ENCODE data around the gene ZNF780B.
"Not testable (repeated sequence)": the region's sequence is repeated elsewhere in the genome, so short reads cannot be mapped to it uniquely, and the experiment has no call there.

Gene ZNF780B

DNA sequence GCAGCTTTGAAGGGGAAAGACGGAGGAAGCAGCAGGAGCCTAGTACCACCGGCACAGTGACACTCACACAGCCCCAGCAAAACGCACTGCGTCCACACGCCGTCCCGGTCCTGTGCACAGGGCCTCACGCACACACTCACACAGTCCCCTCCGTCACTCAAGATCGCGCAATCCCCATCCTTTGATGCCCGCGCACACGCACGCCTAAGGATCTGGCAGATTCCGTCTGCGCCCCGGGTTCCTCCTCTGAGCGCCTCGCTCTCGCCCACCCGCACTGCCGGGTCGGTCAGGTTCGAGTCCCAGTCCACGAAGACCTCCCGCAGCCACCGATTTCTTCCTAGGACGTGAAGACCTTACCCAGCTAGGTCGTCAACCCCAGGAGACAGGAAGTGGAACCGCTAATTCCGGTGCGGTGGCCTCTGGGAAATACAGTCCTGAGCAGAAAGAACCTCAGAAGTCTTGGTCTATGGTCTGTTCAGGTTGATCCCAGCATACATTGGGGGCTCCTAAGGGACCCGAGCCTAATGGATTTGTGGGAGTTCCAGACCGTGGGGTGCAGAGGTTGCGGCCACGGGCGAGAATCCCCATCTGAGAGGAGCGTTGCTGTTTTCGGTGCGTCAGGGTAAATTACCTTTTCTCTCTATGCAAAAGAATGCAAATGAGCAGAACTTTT lies at the start of gene ZNF780B:
Gene ZNF780B (minus strand): TSS at position 400 of the 673 bp plus-strand sequence. CDS start 5,899 bp downstream, outside the sequence.
- FAIRE-seq, result no peak

DNA sequence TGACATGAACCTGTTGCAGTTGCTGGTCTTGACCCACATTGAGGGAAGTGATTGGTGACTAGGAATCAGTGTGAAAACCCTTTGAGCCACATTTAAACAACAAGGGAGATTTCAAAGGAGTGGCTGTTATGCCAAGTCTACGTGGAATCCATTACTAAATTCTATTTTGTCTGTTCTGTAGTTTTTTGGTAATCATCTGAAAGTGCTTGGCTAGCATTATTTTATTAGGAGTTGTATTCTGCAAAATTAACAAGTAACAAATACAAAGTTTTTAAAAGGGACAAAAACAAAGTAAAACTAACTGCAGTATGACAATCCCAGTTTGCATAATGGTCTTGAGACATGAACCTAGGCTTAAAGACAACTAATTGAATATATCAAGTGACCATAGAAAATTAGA lies 48.7 kb upstream of the ZNF780B start:
- FAIRE-seq, result no peak

DNA sequence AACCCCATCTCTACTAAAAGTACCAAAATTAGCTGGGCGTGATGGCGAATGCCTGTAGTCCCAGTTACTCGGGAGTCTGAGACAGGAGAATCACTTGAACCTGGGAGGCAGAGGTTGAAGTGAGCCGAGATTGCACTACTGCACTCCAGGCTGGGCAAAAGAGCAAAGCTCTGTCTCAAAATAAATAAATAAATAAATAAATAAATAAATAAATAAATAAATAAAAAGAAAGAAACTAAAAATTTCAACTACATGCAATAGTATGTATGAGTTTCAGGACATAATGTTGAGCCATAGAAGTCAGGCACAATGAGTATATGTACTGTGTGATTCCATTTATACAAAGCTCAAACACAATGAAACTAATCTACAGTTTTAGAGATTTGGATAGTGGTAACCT lies 47.6 kb upstream of the ZNF780B start:
- no peak for FAIRE-seq

DNA sequence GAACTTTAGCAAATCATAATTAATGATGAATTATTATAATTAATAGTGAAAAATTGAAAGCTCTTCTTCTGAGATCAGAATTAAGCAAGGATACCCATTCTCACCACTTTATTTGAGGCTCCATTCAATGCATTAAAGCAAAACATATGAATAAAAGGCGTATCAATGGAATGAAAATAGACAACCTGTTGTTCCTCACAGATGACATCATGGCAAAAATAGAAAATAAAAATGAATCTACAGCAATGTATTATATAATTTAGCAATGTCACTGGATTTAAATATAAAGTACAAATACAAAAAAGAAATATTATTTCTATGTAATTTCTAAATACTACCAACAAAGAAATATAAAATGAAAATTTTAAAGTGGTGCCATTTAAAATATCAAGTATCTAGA lies 45.8 kb upstream of the ZNF780B start:
- FAIRE-seq, result no peak

DNA sequence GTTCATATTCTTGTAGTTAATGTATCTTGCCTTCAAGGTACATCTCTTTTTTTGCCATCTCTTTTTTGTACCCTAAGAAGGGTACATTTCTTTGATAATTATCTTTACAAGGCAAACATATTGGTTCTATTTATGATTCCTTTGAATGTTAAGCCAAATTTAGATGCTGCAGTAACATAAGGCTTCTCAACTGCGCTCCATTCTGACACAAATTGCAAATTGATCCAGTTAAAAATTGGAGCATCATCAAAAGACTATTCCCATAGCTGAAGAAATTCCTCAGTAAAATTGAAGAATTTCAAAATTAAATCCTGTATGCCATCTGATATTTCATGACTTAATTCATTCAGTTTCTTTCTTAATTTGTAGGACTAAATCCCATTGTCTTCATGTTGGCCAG lies 37.4 kb upstream of the ZNF780B start:
- no peak for FAIRE-seq

DNA sequence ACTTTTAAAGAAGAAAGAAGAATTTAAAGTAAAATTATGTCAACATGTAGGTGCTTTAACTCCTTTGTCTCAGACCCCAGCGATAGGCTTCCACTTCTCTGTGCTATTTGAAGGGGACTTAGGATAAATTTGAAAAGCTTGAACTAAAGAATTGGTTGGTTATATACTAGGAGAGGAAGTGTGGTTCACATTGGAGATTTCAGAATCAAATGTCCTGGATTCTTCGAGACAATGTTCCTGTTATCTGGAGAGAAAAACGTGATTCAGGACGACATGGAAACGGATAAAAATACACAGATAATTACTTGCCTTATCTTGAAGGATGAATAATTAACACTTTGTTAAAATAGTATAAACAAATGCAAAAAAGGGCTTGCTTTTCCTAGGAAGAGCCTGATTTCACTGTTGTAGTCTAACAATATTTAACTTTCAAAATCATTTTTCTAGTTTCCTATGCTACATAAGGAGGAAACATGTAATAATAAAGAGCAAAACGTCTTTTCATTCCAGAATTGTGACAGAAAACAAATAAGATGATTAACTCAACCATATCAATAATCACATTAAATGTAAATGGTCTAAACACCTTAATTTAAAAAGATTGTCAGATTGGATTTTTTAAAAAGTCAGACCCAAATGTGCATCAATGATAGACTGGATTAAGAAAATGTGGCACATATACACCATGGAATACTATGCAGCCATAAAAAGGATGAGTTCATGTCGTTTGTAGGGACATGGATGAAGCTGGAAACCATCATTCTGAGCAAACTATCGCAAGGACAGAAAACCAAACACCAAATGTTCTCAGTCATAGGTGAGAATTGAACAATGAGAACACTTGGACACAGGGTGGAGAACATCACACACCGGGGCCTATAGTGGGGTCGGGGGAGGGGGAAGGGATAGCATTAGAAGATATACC lies 35.4 kb upstream of the ZNF780B start:
- FAIRE-seq, result no peak

DNA sequence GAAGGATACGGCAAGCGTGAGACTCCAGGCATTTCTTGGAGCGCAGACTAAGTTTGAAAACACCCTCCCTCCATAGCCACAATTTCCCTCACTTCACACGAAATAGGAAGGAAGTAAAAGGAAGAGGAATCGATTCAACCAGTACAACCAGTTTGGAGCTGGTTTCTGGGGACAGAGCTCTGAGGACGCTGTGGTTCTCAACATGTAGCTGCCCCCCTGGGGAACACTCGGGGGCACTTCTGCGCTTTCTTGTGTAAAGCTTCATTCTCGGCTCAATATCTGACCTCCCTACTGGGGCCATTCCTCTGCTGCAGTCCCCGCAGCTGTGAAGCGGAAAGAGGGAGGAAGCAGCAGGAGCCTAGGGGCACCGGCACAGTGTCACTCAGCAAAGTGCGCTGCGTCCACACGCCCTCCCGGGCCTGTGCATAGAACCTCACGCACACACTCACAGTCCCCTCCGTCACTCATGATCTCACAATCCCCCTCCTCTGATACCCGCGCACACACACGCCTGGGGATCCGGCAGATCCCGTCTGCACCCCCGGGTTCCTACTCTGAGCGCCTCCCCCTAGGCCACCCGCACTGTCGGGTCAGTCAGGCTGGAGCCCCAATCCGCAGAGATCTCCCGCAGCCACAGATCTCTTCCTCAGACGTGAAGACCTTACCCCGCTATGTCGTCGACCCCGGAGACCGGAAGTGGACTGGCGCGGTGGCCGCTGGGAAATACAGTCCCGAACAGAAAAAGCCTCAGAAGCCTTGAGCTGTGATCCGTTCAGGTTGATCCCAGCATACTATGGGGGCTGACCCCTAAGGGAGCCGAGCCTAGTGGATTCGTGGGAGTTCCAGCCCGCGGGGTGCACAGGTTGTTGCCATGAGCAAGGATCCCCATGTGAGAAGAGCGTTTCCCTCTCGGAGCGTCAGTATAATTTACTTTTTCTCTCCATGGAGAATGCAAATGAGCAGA lies 34.5 kb upstream of the ZNF780B start, which contains the start of gene ZNF780A:
Gene ZNF780A (minus strand): TSS at position 703 of the 964 bp plus-strand sequence. CDS start 6,190 bp downstream, outside the sequence.
- FAIRE-seq, result no peak

DNA sequence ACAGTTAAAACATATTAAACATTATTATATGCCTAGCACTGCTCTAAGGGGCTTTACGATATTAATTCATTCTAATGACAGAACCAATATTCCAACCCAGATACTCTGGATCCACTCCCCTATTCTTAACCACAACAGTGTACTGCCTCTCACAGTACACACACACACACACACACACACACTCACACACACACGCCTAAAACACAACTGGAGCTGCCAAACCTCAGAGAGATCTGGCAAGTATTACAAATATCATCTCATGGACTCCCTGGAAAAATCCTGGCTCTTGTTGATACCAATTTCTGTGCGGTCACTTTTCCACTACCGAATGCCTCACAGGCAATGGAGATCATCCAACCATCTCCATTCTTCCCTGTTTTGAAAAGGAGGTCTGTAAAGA lies 33.4 kb upstream of the ZNF780B start:
- FAIRE-seq, result no peak

DNA sequence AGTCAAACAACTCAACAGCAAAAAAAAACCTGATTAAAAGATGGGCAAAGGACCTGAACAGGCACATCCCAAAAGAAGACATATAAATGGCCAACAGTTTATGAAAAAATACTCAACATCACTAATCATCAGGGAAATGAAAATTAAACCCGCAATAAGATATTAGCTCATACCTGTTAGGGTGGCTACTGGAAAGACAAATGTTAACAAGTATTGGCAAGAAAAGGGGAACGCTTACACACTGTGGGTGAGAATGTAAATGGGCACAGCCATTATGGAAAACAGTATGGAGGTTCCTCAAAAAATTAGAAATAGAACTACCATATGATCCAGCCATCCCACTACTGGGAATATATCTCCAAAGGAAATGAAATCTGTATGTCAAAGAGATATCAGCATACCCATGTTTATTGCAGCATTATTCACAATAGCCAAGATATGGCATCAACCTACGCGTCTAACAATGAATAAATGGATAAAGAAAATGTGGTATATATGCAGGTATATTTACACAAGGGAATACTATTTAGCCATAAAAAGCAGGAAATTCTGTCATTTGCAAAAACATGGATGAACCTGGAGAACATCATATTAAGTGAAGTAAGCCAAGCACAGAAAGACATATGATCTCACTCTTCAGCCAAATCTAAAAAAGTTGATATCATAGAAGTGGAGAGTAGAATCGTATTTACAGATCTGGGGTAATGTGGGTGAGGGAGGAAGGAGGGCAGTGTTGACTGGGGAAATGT lies 32.4 kb upstream of the ZNF780B start:
- no peak for FAIRE-seq

DNA sequence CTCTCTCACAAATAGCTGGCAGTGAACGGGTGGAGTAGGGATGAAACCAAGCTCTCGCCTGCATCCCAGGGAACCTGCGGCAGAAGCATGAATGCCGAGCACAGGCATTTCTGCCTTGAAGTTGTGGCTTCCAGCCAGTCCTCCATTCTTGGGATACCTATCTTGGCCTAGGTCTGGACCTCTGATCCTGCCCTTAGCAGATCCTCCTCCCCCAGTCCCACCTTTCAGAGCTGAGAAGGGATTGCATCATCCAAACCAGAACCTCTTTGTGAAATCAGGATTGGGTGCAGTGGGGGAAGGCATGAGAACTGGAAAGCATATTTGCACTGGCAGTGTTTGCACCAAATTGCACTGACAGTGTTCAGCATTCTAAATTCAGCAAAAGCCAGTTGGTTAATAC lies 28.9 kb upstream of the ZNF780B start:
- no peak for FAIRE-seq

DNA sequence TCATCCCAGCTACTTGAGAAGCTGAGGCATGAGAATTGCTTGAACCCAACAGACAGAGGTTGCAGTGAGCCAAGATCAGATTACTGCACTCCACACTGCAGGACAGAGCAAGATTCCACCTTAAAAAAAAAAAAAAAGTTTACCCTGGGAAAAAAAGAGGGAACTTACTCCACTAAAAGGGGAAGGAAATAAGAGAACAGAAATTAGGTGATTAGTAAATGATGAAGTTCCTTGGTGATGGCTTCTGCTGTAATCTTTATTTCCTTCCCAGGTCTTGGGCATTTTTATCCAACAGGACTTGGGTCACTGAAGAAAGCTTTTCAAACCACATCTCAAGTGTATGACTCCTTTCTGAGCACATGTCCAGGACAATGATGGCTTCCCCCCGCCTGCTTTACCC lies 25.4 kb upstream of the ZNF780B start:
- no peak for FAIRE-seq

DNA sequence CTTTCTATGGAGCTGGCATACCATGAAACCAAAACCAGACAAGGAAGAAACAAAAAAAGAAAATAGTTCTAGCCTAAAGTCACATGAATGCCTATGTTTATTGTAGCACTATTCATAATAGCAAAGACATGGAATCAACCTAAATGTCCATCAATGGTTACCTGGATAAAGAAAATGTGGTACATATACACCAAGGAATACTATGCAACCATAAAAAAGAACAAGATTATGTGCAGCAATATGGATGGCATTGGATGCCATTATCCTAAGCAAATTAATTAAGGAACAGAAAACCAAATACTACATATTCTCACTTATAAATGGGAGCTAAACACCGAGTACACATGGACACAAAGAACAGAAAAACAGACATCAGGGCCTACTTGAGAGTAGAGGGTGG lies 24.3 kb upstream of the ZNF780B start:
- no peak for FAIRE-seq

DNA sequence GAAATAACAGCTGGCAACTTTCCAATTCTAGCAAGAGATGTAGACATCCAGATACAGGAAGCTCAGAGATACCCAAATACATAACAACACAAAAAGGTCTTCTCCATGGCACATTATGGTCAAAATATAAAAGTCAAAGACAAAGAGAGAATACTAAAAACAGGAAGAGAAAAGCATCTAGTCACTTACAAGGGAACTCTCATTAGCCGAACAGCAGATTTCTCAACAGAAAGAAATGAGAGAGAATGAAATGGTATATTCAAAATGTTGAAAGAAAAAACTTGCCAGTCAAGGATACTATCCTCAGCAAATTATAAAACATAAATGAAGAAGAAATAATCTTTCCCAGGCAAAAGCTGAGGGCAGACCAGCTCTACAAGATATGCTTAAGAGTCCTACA lies 22.3 kb upstream of the ZNF780B start:
- no peak for FAIRE-seq

DNA sequence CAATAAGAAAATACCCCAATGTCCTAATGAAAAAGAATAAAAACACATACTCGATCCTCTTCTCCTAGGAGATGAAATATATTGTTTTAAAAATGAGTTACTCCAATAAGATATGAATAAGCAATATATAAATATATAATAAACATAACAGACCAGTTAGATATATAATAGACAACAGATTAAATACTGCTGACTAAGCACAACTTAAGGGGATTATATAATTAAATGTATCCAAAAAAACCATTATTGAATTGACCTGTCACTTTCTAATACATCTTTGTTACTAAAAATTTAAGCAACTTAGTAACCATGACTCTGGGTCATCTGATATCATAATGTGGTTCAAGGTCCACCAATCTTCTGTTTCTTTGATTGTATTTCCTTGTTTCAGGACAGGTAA lies 14.0 kb upstream of the ZNF780B start:
- FAIRE-seq, result no peak

DNA sequence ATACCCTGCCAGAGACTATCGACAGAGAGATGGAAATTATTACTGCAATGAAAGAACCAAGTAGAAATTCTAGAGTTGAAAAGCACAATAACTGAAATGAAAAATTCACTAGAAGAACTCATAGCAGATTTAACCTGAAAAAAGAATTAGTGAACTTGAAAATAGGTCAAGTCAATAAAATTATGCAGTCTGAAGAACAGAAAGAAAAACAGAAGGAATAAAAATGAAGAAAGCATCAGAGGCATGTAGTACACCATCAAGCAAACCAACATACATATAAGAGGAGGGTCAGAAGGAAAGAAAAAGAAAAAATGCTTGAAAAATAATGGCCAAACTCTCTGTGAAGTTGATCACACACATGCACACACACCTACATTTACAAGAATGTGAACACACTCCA lies 3.6 kb upstream of the ZNF780B start:
- no peak for FAIRE-seq

DNA sequence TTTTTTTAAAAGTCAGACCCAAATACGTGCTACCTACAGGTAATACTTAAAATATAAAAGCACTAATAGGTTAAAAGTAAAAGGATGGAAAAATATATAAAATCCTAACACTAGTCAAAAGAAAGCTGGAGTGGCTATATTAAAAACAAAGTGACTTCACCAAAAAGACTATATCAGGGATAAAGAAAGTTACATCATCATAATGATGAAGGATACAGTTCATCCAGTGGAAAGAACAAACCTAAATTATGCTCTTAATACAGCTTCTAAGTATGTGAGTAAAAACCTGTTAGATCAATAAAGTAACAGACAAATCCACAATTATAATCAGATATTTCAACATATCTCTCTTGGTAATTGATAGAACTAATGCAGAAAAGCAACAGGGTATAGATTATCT lies 1.1 kb upstream of the ZNF780B start:
- no peak for FAIRE-seq

DNA sequence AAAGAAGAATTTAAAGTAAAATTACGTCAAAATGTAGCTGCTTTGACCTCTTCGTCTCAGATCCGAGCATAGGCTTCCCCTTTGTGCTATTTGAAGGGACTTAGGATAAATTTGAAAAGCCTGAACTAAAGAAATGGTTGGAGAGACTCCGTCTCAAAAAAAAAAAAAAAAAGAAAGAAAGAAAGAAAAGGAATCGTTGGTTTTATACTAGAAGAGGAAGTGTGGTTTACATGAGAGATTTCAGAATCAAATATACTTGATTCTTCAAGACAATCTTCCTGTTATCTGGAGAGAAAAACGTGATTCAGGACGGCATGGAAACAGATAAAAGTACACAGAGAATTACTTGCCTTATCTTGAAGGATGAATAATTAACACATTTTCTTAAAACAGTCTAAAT lies 474 bp upstream of the ZNF780B start:
- FAIRE-seq, result no peak

DNA sequence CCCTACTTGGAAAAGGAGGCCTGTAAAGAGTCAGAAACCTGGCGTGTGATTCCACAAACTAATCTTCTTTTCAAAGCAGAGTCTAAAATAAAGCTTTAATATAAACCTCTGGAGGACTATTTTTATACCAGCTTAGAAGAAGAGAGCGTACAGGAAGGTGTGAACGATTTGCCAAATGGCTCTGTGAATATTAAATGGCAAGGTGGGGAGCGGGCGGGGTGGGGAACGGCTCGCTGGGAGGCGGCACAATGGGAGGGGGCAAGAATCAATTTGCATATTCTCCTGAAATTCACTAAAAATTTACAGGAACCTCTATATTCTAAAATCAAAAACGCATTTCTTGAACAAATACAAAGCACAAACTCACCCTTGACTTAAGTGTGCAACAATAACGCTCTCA lies 982 bp downstream of the ZNF780B start:
- FAIRE-seq, result no peak

DNA sequence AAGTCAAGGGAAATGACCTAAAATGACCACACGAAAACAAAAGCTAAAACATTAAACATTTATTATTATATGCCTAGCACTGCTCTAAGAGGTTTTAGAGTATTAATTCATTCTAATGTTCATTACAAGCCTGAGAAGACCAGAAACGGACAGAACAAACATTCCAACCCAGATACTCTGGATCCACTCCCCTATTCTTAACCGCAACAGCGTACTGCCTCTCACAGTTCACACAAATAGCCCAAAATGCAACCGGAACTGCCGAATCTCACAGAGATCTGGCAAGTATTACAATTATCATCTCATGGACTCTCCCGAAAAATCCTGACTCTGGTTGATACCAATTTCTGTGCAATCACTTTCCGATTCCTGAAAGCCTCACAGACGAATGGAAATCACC lies 1.4 kb downstream of the ZNF780B start:
- FAIRE-seq, result no peak

DNA sequence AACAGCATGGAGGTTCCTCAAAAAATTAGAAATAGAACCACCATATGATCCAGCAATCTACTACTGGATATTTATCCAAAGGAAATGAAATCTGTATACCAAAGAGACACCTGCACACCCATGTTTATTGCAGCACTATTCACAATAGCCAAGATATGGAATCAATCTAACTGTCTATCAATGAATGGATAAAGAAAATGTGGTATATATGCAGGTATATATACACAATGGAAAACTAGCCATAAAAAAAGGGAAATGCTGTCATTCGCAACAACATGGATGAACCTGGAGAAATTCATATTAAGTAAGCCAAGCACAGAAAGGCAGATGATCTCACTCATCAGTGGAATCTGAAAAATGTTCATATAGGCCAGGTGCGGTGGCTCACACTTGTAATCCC lies 2.5 kb downstream of the ZNF780B start:
- no peak for FAIRE-seq

DNA sequence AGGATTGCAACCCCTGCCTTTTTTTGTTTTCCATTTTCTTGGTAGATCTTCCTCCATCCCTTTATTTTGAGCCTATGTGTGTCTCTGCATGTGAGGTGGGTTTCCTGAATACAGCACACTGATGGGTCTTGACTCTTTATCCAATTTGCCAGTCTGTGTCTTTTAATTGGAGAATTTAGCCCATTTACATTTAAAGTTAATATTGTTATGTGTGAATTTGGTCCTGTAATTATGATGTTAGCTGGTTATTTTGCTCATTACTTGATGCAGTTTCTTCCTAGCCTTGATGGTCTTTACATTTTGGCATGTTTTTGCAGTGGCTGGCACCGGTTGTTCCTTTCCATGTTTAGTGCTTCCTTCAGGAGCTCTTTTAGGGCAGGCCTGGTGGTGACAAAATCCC lies 14.3 kb downstream of the ZNF780B start:
- not testable (repeated sequence) for FAIRE-seq

DNA sequence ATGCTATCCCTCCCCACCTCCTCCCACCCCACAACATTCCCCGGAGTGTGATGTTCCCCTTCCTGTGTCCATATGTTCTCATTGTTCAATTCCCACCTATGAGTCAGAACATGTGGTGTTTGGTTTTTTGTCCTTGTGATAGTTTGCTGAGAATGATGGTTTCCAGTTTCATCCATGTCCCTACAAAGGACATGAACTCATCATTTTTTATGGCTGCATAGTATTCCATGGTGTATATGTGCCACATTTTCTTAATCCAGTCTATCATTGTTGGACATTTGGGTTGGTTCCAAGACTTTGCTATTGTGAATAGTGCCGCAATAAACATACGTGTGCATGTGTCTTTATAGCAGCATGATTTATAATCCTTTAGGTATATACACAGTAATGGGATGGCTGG lies 18.0 kb downstream of the ZNF780B start:
- not testable (repeated sequence) for FAIRE-seq

Data from colon (tissue), 2 donors.